ENCODE data around the gene TPSD1.
"Not testable (repeated sequence)": the region's sequence is repeated elsewhere in the genome, so short reads cannot be mapped to it uniquely, and the experiment has no call there.

TPSD1 gene

DNA sequence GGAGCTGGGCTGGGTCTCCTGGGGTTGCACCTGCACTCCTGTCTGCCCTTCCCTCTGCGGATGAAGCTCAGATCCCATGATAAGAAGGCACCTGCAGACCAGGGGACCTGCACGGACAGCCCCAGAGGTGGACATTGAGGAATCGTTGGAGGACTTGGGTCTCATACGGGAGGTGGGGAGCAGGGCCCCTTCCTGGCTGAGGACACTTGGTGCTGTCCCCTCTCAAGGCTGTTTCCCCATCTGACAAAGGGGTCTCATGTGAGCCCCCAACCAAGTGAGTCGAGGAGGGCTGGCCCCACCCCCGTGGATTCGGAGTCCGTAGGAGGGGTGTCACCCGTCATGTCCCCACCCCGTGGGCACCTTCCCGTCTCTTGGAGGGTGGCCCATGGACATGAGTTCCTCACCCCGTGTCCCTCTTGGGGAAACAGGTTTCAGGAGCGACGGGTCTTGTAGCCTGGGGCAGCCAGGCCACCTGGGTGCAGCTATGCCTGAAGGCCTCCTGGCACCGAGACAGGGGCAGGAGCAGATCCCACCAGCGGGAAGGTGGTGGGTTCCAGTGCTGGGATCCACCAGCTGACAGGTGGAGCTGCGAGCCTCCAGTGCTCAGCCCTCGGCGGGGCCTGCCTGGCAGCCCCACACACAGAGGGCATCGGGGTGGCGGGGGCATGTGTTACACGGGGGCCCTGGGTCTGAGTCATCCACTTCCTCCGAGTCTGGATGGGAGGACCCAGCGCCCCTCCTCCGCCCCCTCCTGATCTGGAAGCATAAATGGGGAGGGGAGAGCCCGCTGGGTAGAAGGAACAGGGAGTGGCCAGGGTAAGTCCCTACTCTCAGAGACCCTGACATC is at the start of gene TPSD1:
Gene TPSD1, plus strand, starts transcription at position 794 of the 847 bp plus-strand sequence. CDS start 212 bp downstream, outside the sequence.
- in situ Hi-C loops (cut with HindIII; ENCODE audit: low sequenced_read_pairs): not testable (repeated sequence)

- in situ Hi-C loops (cut with HindIII; ENCODE audit: low sequenced_read_pairs): no loop called here
Measured at GRCh38 chr16:1206326-1206725, 49.5 kb upstream of the TPSD1 start.

- in situ Hi-C loops (cut with HindIII; ENCODE audit: low sequenced_read_pairs): no loop called here
Measured at GRCh38 chr16:1206786-1207185, 49.1 kb upstream of the TPSD1 start.

GRCh38 chr16:1208239-1208830 is 47.5 kb upstream of the TPSD1 start:
- in situ Hi-C loops (cut with HindIII; ENCODE audit: low sequenced_read_pairs): no loop called here

- in situ Hi-C loops (cut with HindIII; ENCODE audit: low sequenced_read_pairs): no loop called here
Measured at GRCh38 chr16:1209081-1209480, 46.8 kb upstream of the TPSD1 start.

DNA sequence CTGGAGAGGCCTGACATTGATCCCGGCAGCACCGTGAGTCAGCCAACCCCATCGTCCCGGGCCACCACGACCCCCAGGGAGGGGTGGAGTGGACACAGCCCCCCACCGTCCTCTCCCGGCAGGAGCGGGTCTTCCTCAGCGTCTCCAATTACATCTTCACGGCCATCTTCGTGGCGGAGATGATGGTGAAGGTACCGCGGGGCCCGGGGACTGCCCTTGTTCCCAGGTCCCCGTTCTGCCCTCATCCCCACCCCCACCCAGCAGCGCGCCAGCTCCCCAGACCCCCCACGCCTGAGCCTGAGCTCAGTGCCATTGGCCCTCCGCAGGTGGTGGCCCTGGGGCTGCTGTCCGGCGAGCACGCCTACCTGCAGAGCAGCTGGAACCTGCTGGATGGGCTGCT is 45.4 kb upstream of the TPSD1 start:
- in situ Hi-C loops (cut with HindIII; ENCODE audit: low sequenced_read_pairs): loop anchor here (10.0 kb wide), 3 partner anchors 96 to 376 kb away; partner anchors contain the start of gene SOX8

- in situ Hi-C loops (cut with HindIII; ENCODE audit: low sequenced_read_pairs): loop anchor here (10.0 kb wide), 3 partner anchors 97 to 377 kb away; partner anchors contain the start of gene SOX8
Measured at GRCh38 chr16:1211451-1212268, 44.2 kb upstream of the TPSD1 start.

DNA sequence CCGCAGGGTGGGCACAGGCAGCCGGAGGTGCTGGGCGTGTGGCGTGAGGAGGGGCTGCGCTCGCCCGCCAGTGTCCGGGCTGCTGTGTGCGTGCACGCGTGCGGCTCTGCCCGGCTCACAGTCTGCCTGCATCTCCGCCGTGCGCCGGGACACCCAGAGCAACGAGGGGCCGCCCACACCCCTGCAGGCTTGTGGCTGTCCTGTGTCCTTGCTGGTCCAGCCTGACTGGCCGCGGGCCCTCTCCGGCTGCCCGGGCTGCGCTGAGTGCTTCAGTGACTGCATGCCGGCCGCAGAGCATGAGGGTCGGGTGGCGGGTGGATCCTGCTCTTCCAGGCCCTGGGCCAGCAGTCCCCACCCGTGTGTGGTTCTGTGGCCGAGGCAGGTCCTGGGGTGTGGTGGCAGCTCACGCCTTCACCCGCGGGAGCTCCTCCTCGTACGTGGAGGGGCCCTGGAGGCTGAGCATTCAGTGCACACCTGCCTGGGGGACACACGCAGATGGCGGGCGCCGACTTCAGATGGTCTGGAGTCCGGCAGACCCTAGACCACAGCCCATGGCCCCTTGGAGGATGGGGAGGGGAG is 43.2 kb upstream of the TPSD1 start:
- in situ Hi-C loops (cut with HindIII; ENCODE audit: low sequenced_read_pairs): loop anchor here (10.0 kb wide), 3 partner anchors 98 to 378 kb away; partner anchors contain the start of gene SOX8

GRCh38 chr16:1213231-1213630 is 42.6 kb upstream of the TPSD1 start:
- in situ Hi-C loops (cut with HindIII; ENCODE audit: low sequenced_read_pairs): loop anchor here (10.0 kb wide), 3 partner anchors 98 to 378 kb away; partner anchors contain the start of gene SOX8

GRCh38 chr16:1213796-1214372 is 42.0 kb upstream of the TPSD1 start:
- in situ Hi-C loops (cut with HindIII; ENCODE audit: low sequenced_read_pairs): loop anchor here (10.0 kb wide), 3 partner anchors 99 to 379 kb away; partner anchors contain the start of gene SOX8

- in situ Hi-C loops (cut with HindIII; ENCODE audit: low sequenced_read_pairs): loop anchor here (10.0 kb wide), 3 partner anchors 100 to 380 kb away; partner anchors contain the start of gene SOX8
Measured at GRCh38 chr16:1214719-1215118, 41.1 kb upstream of the TPSD1 start.

DNA sequence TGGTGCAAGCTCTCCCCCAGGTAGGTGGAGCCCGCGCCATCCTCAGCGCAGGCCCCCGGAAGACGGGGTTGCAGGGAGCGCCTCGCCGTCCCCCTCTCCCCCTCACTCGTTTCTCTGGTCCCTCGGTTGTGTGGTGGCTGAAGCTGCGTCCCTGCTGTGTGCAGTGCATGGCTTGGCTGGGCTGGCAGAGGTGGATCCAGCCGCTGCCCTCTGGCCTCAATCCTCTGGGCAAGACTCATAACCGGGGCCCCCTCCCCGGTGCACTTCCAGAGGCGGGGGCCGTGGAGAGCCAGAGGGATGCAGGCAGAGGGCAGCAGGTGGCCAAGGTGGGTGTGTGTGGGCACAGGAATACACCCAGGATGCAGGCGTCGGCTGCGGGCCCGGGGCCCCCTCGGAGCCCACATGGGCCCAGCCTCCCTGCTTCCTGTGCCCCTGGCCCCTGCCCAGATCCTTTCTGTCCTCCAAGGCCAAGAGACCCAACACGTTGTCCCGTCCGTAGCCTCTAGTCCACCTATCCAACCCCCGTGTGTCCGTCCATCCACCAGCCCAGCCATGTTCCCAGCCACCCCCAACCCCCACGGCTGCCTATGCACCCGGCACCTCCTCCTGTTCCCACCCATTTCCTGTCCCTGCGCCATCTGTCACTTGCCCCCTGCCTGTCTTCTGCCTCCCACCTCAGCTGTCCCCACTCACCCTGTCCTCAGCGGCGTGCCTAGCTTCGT is 40.1 kb upstream of the TPSD1 start:
- in situ Hi-C loops (cut with HindIII; ENCODE audit: low sequenced_read_pairs): loop anchor here (10.0 kb wide), 3 partner anchors 101 to 381 kb away; partner anchors contain the start of gene SOX8

GRCh38 chr16:1216296-1216619 is 39.6 kb upstream of the TPSD1 start:
- in situ Hi-C loops (cut with HindIII; ENCODE audit: low sequenced_read_pairs): loop anchor here (10.0 kb wide), 3 partner anchors 101 to 381 kb away; partner anchors contain the start of gene SOX8

DNA sequence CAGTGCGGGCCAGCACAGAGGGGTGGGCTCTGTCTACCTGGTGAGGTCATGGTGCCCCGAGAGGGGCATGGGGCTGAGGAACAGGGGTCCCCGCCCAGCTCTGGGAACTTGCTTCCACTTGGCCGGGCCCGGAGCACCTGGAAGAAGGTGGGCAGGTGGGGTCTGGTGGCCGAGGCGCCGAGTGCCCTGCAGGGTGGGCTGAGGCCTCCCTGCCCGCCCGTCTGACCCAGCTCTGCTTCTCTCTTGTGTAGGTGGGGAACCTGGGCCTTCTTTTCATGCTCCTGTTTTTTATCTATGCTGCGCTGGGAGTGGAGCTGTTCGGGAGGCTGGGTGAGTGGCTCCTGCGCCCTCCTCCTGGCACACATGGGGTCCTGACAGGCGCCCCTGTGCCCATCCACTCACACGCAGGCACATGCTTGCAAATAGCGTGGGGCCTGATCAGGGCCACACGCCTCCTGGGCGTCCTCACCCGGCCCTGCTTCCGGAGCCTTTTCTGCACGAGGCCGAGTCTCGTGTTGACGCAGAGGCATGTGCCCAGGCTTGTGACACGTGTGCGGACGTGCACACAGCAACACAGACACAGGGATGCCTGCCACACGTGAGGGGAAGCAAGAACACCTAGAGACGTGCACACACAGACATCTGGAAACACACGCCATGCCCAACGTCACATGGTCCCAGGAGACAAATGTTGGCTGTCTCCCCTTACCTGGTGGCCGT is 39.0 kb upstream of the TPSD1 start:
- in situ Hi-C loops (cut with HindIII; ENCODE audit: low sequenced_read_pairs): loop anchor here (10.0 kb wide), 3 partner anchors 102 to 382 kb away; partner anchors contain the start of gene SOX8

GRCh38 chr16:1217526-1217925 is 38.3 kb upstream of the TPSD1 start:
- in situ Hi-C loops (cut with HindIII; ENCODE audit: low sequenced_read_pairs): loop anchor here (10.0 kb wide), 3 partner anchors 103 to 383 kb away; partner anchors contain the start of gene SOX8

DNA sequence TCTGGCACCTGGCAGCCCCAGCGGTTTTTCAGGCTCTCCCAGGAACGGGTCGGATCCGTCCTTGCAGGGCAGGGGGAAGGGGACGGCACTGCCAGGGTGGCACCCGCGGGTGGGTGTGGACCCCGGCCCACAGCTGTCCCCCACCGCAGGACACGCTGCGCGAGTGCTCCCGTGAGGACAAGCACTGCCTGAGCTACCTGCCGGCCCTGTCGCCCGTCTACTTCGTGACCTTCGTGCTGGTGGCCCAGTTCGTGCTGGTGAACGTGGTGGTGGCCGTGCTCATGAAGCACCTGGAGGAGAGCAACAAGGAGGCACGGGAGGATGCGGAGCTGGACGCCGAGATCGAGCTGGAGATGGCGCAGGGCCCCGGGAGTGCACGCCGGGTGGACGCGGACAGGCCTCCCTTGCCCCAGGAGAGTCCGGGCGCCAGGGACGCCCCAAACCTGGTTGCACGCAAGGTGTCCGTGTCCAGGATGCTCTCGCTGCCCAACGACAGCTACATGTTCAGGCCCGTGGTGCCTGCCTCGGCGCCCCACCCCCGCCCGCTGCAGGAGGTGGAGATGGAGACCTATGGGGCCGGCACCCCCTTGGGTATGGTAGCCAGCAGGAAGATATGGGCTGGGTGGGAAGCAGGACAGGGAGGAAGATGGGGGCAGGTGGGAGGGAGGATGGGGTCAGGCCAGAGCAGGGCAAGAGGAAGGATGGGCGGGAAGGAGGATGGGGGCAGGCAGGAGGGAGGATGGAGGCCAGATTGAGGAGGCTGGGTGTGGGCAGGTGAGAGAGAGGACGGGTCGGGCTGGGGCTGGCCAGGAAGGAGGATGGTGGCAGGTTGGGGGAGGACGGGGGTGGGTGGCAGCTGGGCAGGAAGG is 37.6 kb upstream of the TPSD1 start:
- in situ Hi-C loops (cut with HindIII; ENCODE audit: low sequenced_read_pairs): loop anchor here (10.0 kb wide), 3 partner anchors 103 to 383 kb away; partner anchors contain the start of gene SOX8

GRCh38 chr16:1218930-1219611 is 36.8 kb upstream of the TPSD1 start:
- in situ Hi-C loops (cut with HindIII; ENCODE audit: low sequenced_read_pairs): loop anchor here (10.0 kb wide), 3 partner anchors 104 to 384 kb away; partner anchors contain the start of gene SOX8

All from endothelial cell of hepatic sinusoid (primary cell).